ENCODE data around the gene TOB1. TPM values are rescaled to one million over a fixed set of nuclear protein-coding genes. Genes with fewer than 3 reads are reported as not detected.

The TOB1 gene
- total RNA-seq, 1 experiment from 2014 or later, result 19.3 TPM

DNA sequence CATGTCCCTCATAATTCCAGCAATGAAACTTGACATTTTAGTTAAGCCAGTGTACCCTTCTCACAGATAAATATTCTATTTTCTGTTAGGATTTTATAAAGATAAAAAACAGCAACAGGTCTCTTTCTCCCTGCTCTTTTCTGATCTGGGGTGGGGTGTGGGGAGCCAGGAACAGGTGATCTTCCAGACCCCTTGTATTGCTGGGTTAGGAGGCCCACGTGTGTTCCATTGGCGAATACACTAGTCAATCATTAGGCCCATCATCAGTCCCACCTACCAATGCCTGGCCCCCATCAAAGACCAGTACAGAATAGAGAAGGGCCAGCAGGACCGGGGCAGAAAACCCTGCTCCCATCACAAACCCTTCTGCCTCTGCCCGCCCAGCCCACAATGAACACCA lies 40.3 kb upstream of the TOB1 start:
- intact Hi-C loops (cut with micrococcal nuclease; ENCODE audit: unreplicated experiment), result no loop called here
- CTCF ChIA-PET, result no interaction called here
- POLR2A ChIA-PET (ENCODE audit: low non-redundant PET), result no interaction called here

DNA sequence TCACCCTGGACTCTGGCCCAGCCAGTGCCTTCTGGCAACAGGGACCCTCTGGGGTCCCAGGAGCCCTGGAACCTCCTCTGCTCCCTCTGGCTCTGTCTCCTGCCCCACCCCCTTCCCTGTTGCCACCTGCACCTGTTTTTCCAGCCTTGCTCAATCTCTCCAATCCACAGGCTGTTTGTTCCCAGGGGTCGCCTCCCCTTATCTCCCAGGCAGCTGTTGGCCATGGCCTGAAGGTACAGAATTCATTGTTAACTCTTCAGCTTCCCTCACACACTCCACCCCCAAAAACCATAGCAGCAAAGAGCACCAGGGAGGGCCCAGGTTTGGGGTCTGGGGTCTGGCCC lies 39.3 kb upstream of the TOB1 start:
- Histone ChIP-seq H3K9me3 (ENCODE audit: low read depth, low read length, poor library complexity, severe bottlenecking) (no peaks in the 10 kb centered on the region), H3K36me3 (ENCODE audit: insufficient read depth, low read length, poor library complexity, severe bottlenecking) (no peaks in the 10 kb centered on the region), H3K4me1 (ENCODE audit: insufficient read depth, low read length, poor library complexity, severe bottlenecking) (peaks cover 13% of the 10 kb centered on the region), H3K4me3 (ENCODE audit: low read depth, low read length, poor library complexity, severe bottlenecking) (no peak overlapping the region), H3K27me3 (replicated peaks; ENCODE audit: insufficient read depth, low read depth, low read length, poor library complexity) (no peaks in the 10 kb centered on the region), H3K27ac (ENCODE audit: low read depth, low read length, poor library complexity, severe bottlenecking) (no peak overlapping the region)
- ChIA-PET CTCF (no interaction called here), POLR2A (ENCODE audit: low non-redundant PET) (no interaction called here)
- intact Hi-C loops (cut with micrococcal nuclease; ENCODE audit: unreplicated experiment), result no loop called here
- BruUV-seq (replicated peaks), result no TSS peak
- TF ChIP-seq, protein P1, sequence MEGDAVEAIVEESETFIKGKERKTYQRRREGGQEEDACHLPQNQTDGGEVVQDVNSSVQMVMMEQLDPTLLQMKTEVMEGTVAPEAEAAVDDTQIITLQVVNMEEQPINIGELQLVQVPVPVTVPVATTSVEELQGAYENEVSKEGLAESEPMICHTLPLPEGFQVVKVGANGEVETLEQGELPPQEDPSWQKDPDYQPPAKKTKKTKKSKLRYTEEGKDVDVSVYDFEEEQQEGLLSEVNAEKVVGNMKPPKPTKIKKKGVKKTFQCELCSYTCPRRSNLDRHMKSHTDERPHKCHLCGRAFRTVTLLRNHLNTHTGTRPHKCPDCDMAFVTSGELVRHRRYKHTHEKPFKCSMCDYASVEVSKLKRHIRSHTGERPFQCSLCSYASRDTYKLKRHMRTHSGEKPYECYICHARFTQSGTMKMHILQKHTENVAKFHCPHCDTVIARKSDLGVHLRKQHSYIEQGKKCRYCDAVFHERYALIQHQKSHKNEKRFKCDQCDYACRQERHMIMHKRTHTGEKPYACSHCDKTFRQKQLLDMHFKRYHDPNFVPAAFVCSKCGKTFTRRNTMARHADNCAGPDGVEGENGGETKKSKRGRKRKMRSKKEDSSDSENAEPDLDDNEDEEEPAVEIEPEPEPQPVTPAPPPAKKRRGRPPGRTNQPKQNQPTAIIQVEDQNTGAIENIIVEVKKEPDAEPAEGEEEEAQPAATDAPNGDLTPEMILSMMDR (conservative IDR thresholded peaks at IDR 0.05; ENCODE audit: low read depth, low read length), result no peak
- no peak for TF ChIP-seq EZH2 (IDR thresholded peaks at IDR 0.05; ENCODE audit: borderline replicate concordance, low read depth, low read length, poor library complexity, severe bottlenecking)
- DNase-seq (ENCODE audit: low spot score), result no peak

More for the DNA sequence above, 40.3 kb upstream of the TOB1 start:
- Histone ChIP-seq H3K36me3 (ENCODE audit: insufficient read depth, low read length, poor library complexity, severe bottlenecking) (no peaks in the 10 kb centered on the region), H3K9me3 (ENCODE audit: low read depth, low read length, poor library complexity, severe bottlenecking) (no peaks in the 10 kb centered on the region), H3K27ac (ENCODE audit: low read depth, low read length, poor library complexity, severe bottlenecking) (no peak overlapping the region), H3K4me3 (ENCODE audit: low read depth, low read length, poor library complexity, severe bottlenecking) (no peak overlapping the region), H3K4me1 (ENCODE audit: insufficient read depth, low read length, poor library complexity, severe bottlenecking) (peaks cover 13% of the 10 kb centered on the region), H3K27me3 (replicated peaks; ENCODE audit: insufficient read depth, low read depth, low read length, poor library complexity) (no peaks in the 10 kb centered on the region)
- no TSS peak for BruUV-seq (replicated peaks)
- DNase-seq (ENCODE audit: low spot score), result no peak
- TF ChIP-seq, protein P1 (conservative IDR thresholded peaks at IDR 0.05; ENCODE audit: low read depth, low read length), result no peak
- TF ChIP-seq EZH2 (IDR thresholded peaks at IDR 0.05; ENCODE audit: borderline replicate concordance, low read depth, low read length, poor library complexity, severe bottlenecking), result no peak

GRCh38 chr17:50904518-50905459 lies 38.6 kb upstream of the TOB1 start:
- CTCF ChIA-PET, result no interaction called here
- H3K27ac ChIP-seq (ENCODE audit: low read depth, low read length, poor library complexity, severe bottlenecking), result peak overlapping the region; percentile 31
- BruUV-seq (replicated peaks), result no TSS peak
- H3K9me3 ChIP-seq (ENCODE audit: low read depth, low read length, poor library complexity, severe bottlenecking), result no peaks in the 10 kb centered on the region
- intact Hi-C loops (cut with micrococcal nuclease; ENCODE audit: unreplicated experiment), result no loop called here
- no peak overlapping the region for H3K4me3 ChIP-seq (ENCODE audit: low read depth, low read length, poor library complexity, severe bottlenecking)
- POLR2A ChIA-PET (ENCODE audit: low non-redundant PET), result no interaction called here
- TF ChIP-seq, protein P1 (conservative IDR thresholded peaks at IDR 0.05; ENCODE audit: low read depth, low read length), result no peak
- TF ChIP-seq EZH2 (IDR thresholded peaks at IDR 0.05; ENCODE audit: borderline replicate concordance, low read depth, low read length, poor library complexity, severe bottlenecking), result no peak
- H3K27me3 ChIP-seq (replicated peaks; ENCODE audit: insufficient read depth, low read depth, low read length, poor library complexity), result no peaks in the 10 kb centered on the region
- H3K4me1 ChIP-seq (ENCODE audit: insufficient read depth, low read length, poor library complexity, severe bottlenecking), result peaks cover 13% of the 10 kb centered on the region
- no peaks in the 10 kb centered on the region for H3K36me3 ChIP-seq (ENCODE audit: insufficient read depth, low read length, poor library complexity, severe bottlenecking)
- no peak for DNase-seq (ENCODE audit: low spot score)

Data from A673 (cell line).